ENCODE data around the gene MTHFD1. TPM values are rescaled to one million over a fixed set of nuclear protein-coding genes. Genes with fewer than 3 reads are reported as not detected.
"Not testable (repeated sequence)": the region's sequence is repeated elsewhere in the genome, so short reads cannot be mapped to it uniquely, and the experiment has no call there.

Gene MTHFD1
- total RNA-seq (2014; rRNA removed; shearing (Covaris generic)): 38.5 and 46.8 TPM in 2 replicates

DNA sequence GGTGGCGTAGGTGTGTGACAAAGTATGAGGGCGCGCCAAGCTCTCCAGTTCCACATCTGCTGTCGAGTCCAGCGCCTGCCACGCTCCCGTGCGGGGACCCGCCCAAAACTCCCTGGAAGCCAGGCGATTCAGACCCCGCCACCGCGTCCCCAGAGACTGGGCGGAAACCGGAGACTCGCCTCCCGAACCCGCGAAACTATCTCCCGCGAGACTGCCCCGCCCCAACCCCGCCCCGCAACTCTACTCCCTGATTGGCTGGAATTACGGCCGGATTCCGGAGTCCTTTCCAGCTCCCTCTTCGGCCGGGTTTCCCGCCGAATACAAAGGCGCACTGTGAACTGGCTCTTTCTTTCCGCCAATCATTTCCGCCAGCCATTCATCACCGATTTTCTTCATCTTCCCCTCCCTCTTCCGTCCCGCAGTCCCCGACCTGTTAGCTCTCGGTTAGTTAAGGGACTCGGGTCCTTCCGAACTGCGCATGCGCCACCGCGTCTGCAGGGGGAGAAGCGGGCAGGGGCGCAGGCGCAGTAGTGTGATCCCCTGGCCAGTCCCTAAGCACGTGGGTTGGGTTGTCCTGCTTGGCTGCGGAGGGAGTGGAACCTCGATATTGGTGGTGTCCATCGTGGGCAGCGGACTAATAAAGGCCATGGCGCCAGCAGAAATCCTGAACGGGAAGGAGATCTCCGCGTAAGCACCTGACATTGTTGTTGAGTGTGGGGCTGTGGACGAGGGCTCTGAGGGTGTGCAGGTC lies at the start of gene MTHFD1:
Gene MTHFD1 (plus strand): TSS at position 572 of the 751 bp plus-strand sequence. CDS start 75 bp downstream, at position 647.
- DNase-seq (ENCODE audit: low spot score): peak; percentile 97

DNA sequence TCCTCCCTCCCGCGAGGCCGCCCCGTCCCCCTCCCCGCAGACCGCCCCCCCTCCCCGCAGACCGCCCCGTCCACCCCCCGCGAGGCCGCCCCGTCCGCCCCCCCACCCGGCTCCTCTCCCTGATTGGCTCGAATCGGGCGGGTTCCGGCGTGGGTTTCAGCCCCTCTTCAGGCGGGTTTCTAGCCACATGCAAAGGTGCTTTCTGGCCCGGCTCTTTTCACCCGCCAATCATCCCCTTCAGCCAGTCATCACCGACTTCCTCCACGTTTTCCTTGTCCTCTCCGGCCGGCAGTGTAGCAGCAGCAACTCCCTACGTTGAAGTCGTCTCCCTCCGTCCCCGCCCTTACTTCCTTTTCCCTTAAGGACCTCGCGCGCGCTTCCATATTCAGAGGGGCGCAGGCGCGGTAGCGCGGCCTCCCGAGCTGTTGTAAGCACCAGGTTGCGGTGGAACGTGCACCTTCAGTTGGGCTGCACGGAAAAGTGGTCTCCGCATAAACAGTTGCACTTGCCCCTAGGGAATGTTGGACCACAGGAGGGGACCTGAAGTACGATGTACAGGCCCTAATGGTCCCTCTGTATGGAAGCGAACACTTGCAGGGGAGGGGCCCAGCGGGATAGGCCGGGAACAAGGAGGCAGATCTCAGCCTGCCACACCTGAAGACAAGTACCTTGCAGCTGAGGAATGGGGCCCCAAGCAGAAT lies 49.4 kb upstream of the MTHFD1 start:
- peak; percentile 86 for DNase-seq (ENCODE audit: low spot score)

DNA sequence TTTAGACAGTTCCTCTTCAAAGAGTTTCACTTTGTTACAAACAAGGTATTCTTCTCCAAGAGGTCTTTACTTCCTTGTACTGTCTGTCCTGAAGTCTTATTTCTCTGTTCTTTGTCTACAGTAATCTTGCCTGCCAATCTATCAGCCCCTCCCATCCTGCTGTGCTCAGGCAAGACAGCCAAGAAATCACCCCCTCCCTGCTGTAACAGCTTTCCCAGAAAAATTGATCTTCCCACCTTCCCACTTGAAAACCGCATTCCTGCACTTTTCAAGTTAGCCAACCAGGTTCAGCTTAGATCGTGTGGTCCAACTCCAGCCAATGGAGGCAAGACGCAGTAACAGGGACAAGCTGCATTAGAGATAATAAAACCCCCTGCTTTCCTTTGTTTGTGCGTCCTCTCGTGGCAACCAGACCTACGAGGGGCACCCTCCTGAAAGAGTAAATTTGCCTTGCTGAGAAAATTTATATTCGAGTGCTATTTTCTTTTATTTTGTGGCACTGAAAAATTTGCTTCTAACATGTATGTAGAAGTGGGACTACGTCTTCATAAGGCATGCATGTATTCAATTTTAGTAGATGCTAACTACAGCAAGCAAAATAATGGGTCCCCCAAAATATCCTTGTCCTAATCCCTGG lies 47.5 kb upstream of the MTHFD1 start:
- DNase-seq (ENCODE audit: low spot score): no peak

DNA sequence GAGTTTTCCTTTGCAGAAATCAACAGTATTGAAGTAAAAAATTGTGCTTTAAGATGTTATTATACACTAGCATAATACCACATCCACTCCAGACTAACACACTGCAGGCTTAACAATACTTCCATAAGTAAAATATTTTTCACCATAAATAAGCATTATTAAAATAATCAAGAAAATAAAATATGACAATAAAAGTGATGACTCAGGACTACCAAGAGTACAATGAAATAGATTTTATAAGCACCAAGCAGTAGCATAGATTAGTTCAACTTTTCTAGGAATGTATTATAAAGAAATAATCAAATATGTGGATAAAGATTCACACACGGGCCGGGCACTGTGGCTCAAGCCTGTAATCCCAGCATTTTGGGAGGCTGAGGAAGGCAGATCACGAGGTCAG lies 40.4 kb upstream of the MTHFD1 start:
- no peak for DNase-seq (ENCODE audit: low spot score)

DNA sequence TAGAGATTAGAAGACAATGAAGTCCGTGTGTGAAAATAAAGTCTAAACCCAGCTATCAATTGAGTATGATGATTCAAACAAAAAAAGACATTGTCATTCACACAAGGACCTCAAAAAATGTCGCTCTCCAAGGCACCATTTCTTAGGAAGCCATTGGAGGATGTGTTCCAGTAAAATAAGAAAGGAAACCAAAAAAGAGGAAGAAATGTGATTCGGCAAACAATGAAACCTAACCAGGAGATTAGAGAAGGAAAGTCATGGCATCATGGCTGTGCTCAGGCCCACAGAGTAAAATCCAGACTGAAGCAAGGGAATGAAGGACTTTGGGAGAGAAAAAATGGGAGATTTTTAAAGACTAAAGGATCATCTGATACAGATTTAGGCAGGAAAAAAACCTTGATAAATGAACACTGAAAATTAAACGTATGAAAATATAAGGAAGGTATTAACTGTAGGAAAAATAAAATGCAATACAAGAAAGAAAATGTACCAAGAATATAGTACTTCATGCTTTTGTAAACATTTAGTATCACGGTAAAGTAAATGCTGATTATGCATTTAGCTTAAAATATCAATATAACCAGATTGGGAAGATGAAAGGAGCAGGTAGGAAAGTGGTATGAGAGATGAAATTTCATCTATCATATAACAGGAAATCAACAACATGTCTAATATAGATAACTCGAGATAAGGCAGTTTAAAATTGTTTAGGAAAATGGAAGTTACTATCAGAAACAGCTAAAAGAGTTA lies 38.2 kb upstream of the MTHFD1 start:
- no peak for DNase-seq (ENCODE audit: low spot score)

DNA sequence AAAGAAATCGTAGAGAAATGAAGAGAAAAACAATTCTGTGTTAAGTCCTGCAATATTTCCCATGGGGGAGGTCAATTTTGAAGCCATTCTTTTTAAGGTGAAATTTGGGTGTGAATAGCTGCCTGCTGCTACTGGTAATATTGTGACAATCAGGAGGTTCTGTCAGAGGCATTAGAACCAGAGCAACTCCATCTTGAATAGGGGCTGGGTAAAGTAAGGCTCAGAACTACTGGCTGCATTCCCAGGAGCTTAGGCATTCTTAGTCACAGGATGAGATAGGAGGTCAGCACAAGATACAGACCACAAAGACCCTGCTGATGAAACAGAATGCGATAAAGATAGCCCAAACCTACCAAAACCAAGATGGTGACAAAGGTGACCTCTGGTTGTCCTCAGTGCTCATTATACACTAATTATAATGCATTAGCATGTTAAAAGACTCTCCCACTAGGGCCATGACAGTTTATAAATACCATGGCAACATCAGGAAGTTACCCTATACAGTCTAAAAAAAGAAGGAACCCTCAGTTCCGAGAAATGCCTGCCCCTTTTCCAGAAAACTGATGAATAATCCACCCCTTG lies 24.8 kb upstream of the MTHFD1 start:
- no peak for DNase-seq (ENCODE audit: low spot score)

DNA sequence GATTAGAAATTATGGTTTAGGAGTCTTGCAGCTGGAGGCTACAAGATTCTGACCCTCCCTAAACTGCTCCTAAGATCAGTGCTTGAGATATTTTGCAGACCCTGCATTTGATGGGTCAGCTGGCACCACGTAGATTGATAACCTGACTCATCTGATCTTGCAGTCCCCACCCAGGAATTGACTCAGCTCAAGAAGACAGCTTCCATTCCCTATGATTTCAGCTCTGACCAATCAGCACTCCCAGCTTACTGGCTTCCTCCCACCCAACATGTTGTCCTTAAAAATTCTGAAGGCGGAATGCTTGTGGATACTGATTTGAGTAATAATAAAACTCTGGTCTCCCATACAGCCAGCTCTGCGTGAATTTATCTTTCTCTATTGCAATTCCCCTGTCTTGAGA lies 23.2 kb upstream of the MTHFD1 start:
- no peak for DNase-seq (ENCODE audit: low spot score)

DNA sequence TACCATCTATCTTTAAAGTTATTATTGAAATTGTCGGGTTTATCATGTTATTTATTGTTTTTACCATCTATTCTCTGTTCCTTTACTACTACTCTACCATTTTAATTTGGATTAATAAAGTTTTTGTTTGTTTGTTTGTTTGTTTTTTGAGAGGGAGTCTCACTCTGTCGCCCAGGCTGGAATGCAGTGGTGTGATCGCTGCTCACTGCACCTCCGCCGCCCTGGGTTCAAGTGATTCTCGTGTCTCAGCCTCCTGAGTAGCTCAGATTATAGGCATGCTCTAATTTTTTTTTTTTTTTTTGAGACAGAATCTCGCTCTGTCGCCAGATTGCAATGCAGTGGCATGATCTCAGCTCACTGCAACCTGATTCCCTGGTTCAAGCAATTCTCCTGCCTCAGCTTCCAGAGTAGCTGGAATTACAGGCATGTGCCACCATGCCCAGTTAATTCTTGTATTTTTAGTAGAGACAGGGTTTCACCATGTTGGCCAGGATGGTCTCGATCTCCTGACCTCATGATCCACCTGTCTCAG lies 22.7 kb upstream of the MTHFD1 start:
- not testable (repeated sequence) for DNase-seq (ENCODE audit: low spot score)

DNA sequence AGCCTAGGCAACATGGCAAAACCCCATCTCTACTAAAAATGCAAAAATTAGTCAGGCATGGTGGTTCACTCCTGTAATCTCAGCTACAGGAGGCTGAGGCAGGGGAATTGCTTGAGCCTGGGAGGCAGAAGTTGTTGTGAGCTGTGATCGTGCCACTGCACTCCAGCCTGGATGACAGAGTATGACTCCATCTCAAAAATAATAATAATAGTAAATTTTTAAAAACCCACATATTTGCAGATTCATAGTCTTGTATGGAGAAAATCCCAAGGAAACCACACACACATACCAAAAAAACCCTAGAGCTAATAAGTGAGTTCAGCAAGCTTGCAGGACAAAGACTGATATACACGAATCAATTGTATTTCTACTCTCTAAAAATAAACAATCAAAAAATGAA lies 19.0 kb upstream of the MTHFD1 start:
- DNase-seq (ENCODE audit: low spot score): no peak

DNA sequence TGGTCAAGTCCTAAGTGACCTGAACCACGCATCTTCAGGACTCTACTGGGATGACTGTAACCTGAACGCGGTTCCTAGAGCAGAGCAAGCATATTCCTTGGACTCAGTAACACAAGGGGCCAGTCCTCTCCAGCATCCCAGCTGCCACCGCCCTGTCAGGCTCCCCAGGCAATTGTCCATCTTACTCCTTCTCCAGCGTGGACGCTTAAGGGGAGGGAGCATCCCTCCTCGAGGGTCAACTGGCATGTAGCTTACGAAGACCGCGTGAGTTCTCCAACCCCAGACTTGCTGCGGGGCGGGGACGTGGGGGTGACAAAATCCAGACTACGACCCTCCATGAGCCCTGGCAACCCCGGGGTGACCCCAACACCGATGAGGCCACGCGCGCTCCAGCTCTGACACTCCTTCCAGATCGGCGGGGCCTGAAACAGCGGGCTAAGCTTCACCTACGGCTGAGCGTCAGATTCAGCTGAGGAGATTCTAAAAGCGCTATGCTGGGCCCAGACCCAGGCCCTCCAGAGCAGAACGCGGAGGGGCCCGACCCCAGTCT lies 846 bp upstream of the MTHFD1 start:
- DNase-seq (ENCODE audit: low spot score): peak; percentile 36

DNA sequence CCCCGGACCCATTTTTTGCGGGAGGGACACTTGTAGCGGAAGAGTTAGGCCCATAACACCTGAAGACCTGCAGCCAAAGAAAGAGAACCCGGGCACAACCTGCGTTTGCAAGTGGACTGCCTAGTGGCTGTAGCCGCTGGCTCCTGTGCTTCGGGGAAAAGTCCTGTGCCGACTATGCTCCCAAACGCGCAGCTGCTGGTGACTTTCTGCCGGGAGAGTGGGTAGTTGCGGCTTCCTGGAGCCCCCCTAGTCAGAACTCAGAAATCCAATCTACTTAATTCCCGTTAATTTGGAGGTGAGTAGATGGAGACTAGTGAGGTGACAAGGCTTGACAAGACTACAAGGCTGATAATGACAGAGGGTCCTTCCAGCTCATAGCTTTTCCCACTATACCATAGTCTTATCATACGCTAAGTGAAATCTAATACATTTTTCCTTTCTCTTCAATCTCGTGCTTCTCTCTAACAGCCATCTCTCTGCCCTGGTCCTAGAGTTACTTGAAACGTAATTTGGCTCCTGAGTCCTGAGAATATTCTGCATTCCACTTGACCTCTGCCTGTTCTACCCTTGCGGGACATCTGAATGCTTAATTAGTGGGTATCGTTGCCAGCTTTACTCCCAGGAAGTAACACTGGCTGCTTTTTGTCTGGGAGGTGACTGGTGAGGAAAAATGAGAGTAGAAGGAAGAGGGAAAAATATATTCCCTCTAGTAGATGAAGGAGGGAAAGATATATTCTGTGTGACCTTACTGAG lies 556 bp downstream of the MTHFD1 start:
- DNase-seq (ENCODE audit: low spot score): peak; percentile 51

DNA sequence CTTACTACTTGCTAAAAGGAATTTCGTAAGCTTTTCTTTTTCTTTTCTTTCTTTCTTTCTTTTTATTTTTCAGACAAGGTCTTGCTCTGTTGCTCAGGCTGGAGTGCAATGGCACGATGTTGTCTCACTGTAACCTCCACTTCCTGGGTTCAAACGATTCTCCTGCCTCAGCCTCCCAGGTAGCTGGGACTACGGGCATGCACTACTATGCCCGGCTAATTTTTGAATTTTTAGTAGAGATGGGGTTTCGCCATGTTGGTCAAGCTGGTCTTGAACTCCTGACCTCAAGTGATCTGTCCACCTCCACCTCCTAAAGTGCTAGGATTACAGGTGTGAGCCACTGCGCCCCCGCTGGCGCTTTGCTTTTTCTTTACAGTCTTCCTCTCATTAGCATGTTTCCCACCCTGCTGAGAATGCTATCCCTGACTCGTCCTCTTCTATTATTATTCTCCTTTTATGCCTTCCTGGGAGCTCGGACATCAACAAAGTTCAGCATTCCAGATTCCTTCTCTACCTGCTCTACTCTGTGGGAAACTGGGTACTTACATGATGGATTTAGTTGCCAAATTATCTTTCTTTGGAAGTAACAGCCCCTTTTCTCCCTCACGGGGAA lies 3.1 kb downstream of the MTHFD1 start:
- no peak for DNase-seq (ENCODE audit: low spot score)

DNA sequence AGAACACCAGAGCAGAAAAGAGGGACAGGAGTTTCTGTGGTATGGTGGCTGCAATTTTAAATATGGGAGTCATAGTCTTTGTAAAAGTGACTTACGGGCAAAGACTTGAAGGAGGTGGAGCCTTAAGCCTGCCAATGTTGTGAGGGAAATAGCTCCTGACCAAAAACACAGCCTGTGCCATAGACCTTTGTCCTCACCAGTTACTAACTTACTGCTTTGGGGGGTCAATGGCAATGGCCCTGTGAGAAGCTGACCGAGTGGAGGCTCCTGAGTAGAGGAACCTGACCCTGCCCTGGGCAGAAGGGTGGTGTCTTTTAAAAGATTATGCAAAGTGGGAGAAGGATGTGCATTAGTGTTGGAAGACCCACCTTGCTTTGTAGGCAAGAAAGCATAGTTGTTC lies 3.8 kb downstream of the MTHFD1 start:
- DNase-seq (ENCODE audit: low spot score): no peak

DNA sequence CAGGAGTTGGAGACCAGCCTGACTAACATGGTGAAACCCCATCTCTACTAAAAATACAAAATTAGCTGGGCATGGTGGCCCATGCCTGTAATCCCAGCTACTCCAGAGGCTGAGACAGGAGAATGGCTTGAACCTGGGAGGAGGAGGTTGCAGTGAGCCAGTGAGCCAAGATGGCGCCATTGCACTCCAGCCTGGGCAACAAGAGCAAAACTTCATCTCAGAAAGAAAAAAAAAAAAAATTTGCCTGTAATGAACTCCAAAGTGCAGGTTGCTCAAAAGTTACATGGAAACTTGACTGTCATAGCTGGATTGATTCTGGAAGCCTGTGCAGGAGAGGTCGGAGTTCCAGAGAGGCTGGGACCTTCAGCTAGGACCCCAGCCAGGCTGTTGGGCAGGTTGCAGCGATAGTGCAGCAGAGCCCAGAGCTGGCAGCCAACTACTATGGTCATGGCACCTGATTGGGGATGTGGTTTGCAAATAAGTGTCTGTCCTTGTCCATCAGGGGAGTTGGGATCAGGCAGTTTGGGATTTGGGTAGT lies 5.1 kb downstream of the MTHFD1 start:
- DNase-seq (ENCODE audit: low spot score): not testable (repeated sequence)

DNA sequence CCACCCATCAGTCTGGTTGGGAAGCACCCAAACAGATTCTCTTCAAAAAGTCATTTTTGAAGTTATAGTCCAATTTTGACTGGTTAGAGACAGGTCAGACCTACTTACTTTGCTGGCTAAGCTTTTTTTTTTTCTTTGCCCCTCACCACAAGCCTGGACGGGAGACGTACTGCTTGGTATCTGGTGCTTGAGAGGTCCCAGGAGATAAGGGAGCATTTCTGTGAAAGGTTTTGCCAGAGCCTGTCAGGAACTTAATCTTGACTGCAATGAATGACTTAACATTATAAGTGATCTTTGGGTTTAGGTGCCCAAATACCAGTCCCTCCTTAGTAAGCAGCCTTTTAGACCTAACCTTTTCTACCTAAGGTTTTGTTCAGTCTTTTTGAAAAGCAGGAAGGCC lies 6.3 kb downstream of the MTHFD1 start:
- DNase-seq (ENCODE audit: low spot score): no peak

DNA sequence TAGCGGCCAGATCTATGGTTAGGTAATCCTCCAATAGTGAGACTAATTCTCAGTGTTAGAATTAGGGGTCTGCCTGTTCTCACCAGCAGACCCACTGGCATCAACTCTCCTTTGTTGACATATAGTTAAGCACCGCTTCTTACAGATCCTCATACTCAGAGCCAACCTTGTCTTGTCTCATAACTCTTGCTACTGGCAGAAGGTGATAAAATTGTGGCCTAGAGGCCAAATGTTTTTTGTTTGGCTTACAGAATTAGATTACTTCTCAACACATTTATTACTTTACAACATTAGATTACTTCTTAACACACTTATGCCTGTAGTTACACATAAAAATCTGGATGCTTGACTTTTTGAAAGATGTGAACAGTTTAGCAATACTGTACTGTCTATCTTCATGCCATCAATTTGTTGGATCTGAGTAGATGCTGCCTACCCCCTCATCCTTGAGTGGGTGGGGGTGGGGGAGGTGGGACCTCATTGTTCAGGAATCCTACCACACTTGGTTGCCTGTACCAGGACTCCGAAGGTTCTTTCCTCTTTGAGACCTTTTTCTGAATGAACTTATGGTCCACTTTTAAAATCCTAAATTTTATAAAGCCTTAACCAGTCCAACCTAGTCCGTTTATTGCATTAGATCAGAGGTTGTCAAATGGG lies 7.0 kb downstream of the MTHFD1 start:
- DNase-seq (ENCODE audit: low spot score): no peak

DNA sequence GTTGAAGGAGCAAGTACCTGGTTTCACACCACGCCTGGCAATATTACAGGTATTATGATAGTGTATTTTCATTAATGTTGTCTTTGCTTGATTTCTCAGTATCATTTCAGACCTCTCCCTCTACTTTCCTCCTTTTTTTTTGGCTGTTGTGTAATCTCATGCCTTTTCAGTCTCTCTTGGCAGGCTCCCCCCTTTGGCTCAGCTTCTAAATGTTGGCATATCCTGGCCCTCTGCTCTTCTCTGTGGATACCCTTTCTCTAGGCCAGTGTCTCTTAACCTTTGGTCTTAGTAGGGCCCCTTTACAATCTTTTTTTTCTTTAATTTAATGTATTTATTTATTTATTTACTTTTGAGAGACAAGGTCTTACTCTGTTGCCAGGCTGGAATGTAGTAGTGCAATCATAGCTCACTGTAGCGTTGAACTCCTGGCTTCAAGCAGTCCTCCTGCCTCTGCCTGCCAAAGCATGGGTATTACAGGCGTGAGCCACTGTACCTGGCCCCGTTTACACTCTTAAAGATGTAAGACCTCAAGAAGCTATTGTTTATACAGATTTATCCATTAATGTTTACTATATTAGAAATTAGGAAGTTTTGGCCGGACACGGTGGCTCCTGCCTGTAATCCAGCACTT lies 12.8 kb downstream of the MTHFD1 start:
- no peak for DNase-seq (ENCODE audit: low spot score)

DNA sequence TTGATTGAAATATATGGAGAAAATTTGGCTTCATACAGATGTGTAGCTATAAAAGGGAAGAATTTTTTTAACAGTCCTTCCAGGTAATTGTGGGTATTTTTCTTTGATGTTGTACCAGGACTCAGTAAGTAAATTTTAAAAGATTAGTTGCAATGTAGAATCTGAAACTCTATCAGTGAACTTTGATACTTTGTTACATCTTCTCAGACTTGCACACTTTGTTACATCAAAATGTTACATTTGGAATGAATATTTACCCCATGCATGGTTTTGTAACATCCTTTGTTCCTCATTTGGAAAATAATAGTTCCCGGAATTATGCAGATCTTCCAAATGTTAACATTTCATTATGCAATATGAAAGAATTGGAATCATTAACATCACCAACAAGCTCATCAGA lies 13.8 kb downstream of the MTHFD1 start:
- no peak for DNase-seq (ENCODE audit: low spot score)

Data from HT-29 (cell line).